Stimulated activated CD4-positive, alpha-beta T cell treated with anti-CD3 and anti-CD28 coated beads, Interleukin-15, amount 100 ng/mL, for 48 hours (primary cell): Measurements from ENCODE around the gene BEND3.
"Not testable (repeated sequence)": the region's sequence is repeated elsewhere in the genome, so short reads cannot be mapped to it uniquely, and the experiment has no call there.

Experiments
- DNase-seq, 2 donors: peaks; one replicate each; pipeline ENCODE4 v3.0.0-alpha.2; 2020; ENCODE audit warnings: low read depth in 2 of 2

BEND3 gene

DNA sequence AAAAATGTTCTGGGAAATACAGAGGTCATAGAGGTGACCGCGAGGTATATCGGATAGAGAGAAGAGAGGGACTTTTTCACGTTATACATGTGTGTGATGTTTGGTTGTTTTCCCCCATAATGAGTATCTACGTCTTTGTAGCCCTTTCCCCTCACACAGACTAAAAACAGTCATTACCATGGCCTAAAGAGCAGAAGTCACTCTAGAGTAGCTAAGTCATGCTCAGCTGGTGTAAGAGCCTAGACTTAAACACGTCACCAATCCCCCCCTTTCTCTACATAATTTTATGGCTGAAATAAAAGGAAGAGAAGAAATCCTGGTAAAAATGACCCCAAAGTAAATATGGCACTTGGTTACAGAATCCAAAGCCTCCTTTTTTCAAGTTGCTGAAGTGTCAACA, 6.0 kb upstream of the BEND3 start:
- DNase-seq: no peak

DNA sequence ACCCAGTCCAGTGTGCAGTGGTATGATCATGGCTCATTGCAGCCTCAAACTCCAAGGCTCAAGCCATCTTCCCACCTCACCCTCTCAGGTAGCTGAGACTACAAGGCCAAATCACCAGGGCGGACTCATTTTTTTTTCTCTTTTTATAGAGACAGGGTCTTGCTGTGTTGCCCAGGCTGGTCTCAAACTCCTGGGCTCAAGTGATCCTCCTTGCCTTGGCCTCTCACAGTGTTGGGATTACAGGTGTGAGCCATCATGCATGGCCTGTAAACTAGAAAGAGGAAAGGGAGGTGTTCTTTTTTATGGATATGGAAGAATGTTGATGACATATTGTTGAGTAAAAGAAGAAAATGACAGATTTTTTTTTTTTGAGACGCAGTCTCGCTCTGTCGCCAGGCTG, 5.1 kb upstream of the BEND3 start:
- DNase-seq: no peak

- DNase-seq: no peak
Measured at GRCh38 chr6:107118976-107119375, 3.7 kb upstream of the BEND3 start.

DNA sequence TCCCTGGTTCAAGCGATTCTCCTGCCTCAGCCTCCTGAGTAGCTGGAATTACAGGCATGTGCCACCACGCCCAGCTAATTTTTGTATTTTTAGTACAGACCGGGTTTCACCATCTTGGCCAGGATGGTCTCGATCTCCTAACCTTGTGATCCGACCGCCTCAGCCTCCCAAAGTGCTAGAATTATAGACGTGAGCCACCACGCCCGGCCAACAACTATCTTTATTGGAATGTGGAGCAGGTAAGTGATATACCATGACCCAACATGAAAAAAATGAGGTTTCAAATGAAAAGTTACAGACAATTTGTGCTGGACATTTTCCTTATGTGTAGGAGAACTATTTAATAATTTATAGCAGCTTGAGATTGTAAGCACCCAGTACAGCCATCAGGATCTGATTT, 3.2 kb upstream of the BEND3 start:
- not testable (repeated sequence) for DNase-seq

DNA sequence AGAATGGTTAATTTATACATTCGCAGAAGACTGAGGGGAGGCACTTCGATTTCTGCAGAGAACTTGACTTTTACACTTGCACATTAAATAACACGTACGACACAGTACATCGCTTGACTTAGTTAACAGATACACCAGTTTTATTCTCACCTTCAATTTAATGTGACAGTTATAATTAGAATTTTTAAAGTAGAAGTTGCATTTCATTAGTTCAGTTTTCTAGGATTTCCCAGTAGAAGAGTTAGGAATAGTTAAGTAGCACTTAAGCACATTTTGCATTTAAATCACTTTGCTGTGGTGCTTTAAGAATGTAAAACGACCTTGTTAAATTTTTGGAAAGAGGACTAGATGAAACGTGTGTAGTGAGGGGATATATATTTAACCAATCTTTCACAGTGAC, 1.6 kb upstream of the BEND3 start:
- DNase-seq: no peak

DNA sequence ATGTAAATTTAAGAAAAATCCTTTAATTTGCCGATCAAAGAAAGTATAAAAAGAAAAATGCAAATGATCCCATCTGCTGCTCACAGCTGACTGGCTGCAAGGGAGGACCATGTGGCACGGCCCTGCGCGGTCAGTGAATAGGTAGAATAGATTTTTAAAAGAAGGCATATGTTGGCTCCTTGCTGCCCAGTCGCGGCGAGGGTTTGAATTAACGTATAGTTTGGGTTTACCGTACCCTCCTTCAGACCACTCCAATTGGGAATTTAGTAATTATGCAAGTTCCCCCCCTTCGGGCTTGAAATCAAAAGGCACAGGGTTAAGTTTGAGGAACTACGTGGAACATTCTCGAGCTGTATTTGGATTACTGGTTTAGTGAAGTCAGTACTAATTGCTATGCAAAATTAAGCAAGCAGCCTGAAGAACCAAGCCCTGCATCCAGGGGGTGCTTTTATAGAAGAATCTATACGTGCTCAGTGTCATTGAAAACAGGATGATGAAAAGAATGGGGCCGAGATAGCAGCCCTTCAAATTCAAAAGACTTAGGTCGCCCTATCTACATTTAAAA, 1.1 kb upstream of the BEND3 start:
- no peak for DNase-seq

GRCh38 chr6:107115695-107116327, 496 bp upstream of the BEND3 start:
- no peak for DNase-seq

GRCh38 chr6:107114213-107114925, 946 bp downstream of the BEND3 start:
- DNase-seq: peak in 1 of 2 donors; percentile 63

- no peak for DNase-seq
Measured at GRCh38 chr6:107110200-107110599, 5.1 kb downstream of the BEND3 start.

DNA sequence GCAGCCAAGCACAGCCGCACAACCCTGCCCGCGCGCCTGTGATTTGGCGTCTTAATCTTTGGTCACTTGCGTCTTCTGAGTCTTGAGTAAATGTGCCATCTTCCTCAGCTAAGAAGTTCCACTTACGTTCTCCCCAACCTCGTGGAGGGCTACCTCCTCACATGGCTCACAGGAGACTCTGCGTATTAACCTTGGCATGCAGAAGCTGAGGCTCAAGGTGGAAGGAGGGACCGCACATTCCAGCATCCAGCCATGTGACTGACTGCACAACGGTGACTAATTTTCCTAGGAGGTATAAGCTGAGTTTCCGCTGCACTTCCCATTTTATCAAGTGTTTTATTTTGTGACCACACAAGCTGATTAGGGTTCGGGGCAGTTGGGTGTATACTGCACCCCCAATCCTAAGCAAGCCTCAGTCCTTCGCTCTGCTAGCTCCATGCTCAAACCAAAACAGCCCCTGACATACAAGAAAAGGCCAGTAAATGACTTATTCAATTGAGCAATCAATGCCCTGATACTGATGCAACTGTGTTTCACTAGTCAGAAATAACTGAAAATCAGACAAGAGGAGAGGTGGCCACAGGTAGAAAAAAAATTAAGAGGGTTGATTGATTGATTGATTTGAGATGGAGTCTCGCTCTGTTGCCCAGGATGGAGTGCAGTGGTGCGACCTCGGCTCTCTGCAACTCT, 7.0 kb downstream of the BEND3 start:
- no peak for DNase-seq

DNA sequence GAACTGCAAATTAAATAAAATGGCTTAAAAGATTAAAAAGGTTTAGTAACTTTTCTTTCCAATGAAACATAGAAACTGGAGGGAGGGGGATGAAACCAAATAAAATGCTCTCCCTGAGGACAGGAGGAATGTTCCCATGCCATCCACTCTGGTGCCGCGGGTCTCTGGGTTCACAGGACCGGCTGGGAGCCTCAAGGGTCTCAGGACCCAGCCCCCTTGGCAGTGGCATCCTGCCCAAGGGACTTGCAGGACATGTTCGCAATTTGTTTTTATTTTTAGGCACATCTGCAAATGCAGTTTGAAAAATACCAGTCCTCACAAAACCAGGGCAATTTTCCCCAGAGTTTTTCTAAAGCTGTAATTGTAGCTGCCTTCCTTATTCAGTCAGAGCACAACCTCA, 7.5 kb downstream of the BEND3 start:
- no peak for DNase-seq

- no peak for DNase-seq
Measured at GRCh38 chr6:107106165-107106564, 9.2 kb downstream of the BEND3 start.

DNA sequence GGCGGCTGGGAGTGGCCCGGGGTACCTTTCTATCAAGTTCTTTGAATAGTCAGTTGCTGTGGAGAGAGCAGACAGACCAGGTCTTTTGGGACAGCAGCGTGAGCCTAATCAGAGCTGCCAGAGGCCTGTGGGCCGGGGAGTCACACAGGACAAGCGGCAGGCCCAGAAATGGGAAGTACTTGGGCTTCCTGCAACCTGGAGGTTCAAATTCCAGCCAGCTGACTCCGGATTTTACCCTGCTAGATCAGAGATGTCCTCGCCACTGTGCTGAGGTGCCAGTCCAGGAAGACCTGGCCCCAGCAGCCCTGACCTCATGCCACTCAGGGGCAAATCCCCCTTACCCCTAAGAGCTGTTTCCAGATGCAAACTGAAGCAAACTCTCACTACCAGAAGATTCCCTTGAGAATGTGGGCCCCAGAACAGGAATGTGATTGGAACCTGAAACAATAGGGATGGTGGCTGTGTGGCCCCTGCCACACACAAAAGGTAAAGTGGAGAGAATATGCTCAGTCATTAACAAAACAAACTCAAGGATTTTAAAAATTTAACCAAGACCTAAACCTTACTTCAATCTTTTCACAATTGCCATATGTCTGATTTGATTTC, 9.7 kb downstream of the BEND3 start:
- no peak for DNase-seq

DNA sequence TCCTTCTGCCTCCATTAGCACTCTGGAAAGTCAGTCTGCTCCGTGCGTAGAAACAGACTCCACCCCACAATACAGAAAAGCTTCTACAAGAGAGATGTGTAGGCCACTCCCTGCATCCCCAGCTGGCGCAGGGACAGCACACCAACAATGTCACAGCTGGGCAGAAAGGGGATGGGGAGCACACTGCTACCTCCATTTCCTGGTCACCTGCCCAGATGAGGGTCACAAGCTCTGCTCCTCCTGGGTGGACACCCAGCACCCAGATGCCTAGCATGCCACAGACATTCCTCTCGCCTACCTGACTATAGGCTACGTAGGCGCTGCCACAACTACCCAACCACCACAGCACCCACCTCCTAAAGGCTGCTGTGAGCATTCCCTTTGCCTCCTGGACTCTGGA, 12.2 kb downstream of the BEND3 start:
- no peak for DNase-seq

DNA sequence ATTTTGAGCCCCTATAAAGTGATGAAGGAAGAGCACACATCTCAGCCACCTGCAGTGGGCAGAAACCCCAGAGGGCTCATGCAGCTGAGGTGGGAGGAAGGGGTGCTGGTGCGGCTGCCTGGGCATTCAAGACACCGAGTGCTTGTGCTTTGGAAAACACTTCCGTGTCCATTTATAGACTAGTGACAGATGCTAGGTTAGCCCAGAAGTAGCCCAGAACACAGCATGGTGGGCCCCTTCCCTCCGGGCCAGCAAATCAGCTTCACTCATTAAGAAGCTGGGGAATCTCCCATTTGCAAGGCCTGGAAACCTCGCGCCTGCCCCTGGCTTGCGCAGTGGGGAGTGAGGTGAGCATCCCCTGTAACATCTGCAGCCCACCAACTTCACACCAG, 12.9 kb downstream of the BEND3 start:
- DNase-seq: no peak

- DNase-seq: no peak
Measured at GRCh38 chr6:107101686-107102413, 13.5 kb downstream of the BEND3 start.

- no peak for DNase-seq
Measured at GRCh38 chr6:107101211-107101610, 14.1 kb downstream of the BEND3 start.

DNA sequence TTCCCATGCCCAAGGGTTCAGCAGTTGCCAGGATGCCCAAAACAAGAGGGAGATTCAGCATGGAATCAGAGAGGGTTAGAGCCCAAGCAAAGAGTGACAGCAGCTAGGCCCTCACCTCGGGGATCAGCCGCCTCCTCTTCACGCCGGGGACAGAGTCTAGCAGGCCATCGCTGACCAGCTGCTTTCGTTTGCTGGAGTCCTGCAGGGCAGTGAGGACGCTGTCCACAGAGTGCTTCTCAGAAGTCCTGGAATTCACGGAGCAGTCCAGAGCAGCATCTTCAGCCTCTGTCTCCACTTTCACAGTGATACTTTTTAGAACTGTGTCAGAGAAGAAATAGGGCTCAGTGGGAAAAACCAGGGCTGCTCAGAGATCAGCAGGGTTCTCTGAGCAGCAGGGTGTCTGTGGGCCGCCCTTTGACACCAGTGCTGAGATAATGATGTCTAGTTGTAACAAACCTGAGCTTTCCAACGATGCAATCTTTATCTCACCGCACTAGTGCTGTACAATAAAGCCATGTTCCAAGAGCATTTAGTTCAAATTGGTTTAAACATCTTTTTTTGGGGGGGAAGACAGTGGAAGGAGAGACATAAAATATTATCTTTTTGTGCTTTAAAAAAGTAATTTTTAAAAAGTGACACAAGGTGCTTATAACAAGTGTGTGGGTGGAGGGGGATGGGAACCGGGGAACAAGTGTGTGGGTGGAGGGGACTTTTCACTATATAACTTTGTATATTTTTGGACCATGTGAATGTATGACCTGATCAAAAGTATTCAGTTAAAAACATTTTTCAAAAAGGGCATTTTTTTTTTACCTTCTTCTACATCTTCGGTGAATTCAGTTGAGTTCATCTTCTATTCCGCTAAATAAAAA, 16.6 kb downstream of the BEND3 start:
- DNase-seq: no peak

DNA sequence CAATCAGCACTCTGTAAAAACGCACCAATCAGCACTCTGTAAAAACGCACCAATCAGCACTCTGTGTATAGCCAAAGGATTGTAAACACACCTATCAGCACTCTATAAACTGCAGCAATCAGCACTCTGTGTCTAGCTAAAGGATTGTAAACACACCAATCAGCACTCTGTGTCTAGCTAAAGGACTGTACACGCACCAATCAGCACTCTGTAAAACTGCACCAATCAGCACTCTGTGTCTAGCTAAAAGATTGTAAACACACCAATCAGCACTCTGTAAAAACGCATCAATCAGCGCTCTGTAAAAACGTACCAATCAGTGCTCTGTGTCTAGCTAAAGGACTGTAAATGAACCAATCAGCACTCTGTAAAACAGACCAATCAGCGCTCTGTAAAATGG, 30.9 kb downstream of the BEND3 start:
- DNase-seq: not testable (repeated sequence)

DNA sequence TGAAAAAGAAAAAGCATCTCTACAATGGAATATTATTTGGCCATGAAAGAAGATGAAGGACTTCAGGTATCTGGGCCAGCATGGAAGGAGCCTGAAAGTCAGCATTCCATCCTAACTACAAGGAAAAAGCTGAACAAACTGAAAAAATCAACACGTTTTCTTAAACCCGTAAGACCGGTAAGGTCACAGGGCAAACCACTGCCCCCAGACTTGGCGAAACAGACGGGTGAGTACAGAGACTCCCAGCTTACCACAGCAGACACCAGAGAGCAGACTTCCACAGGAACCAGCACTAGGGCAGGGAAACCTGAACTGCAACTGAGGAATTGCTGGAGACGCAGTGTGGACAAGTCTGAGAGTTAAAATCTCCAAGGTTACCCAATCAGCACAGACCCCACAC, 31.4 kb downstream of the BEND3 start:
- no peak for DNase-seq
